ENCODE results near the gene TAF6L.

The TAF6L gene

GRCh38 chr11:62787005-62787759 lies 16.0 kb downstream of the TAF6L start, which contains the start of gene TMEM179B:
TSS of gene TMEM179B (plus strand) at chr11:62787402. CDS start at chr11:62787432, 30 bp downstream.
- H3K9me3 Mint-ChIP-seq: no peaks in the 10 kb centered on the region
- H3K36me3 Mint-ChIP-seq: peaks cover 35% of the 10 kb centered on the region
- peak; percentile 91 for ATAC-seq
- H3K27ac Mint-ChIP-seq: peak within 1 kb of the TSS; percentile 96
- H3K27me3 Mint-ChIP-seq: no peaks in the 10 kb centered on the region
- H3K4me3 Mint-ChIP-seq: peak within 1 kb of the TSS; percentile 97
- H3K4me1 Mint-ChIP-seq: peaks cover 39% of the 10 kb centered on the region

GRCh38 chr11:62788991-62789390 lies 17.8 kb downstream of the TAF6L start:
- Mint-ChIP-seq H3K27ac (peak overlapping the region; percentile 96), H3K27me3 (no peaks in the 10 kb centered on the region), H3K9me3 (no peaks in the 10 kb centered on the region), H3K4me1 (peaks cover 44% of the 10 kb centered on the region), H3K4me3 (peak overlapping the region; percentile 97), H3K36me3 (peaks cover 31% of the 10 kb centered on the region)
- no peak for ATAC-seq

GRCh38 chr11:62789576-62789975 lies 18.4 kb downstream of the TAF6L start:
- ATAC-seq: no peak
- Mint-ChIP-seq H3K27ac (peak overlapping the region; percentile 96), H3K9me3 (no peaks in the 10 kb centered on the region), H3K4me1 (peaks cover 44% of the 10 kb centered on the region), H3K4me3 (peak overlapping the region; percentile 97), H3K27me3 (no peaks in the 10 kb centered on the region), H3K36me3 (peaks cover 37% of the 10 kb centered on the region)

GRCh38 chr11:62791501-62792201 lies 20.5 kb downstream of the TAF6L start, which contains the start of gene TMEM223:
TSS of gene TMEM223 (minus strand) at chr11:62792006. CDS start at chr11:62791994, 12 bp downstream.
- Mint-ChIP-seq H3K27me3 (no peaks in the 10 kb centered on the region), H3K4me3 (peak within 1 kb of the TSS; percentile 88), H3K9me3 (no peaks in the 10 kb centered on the region), H3K4me1 (peaks cover 34% of the 10 kb centered on the region), H3K27ac (peak within 1 kb of the TSS; percentile 96), H3K36me3 (peaks cover 55% of the 10 kb centered on the region)
- ATAC-seq: peak; percentile 92

- no peak for ATAC-seq
These were observed 21.0 kb downstream of the TAF6L start for GRCh38 chr11:62792202-62792575.

GRCh38 chr11:62794201-62794775 lies 23.1 kb downstream of the TAF6L start:
- H3K4me1 Mint-ChIP-seq: peaks cover 25% of the 10 kb centered on the region
- no peaks in the 10 kb centered on the region for H3K27me3 Mint-ChIP-seq
- no peak for ATAC-seq
- no peak overlapping the region for H3K27ac Mint-ChIP-seq
- H3K4me3 Mint-ChIP-seq: no peak overlapping the region
- H3K36me3 Mint-ChIP-seq: peaks cover 68% of the 10 kb centered on the region
- H3K9me3 Mint-ChIP-seq: no peaks in the 10 kb centered on the region

More at GRCh38 chr11:62792202-62792575, 21.0 kb downstream of the TAF6L start:
- Mint-ChIP-seq H3K9me3 (no peaks in the 10 kb centered on the region), H3K4me1 (peaks cover 34% of the 10 kb centered on the region), H3K27ac (peak overlapping the region; percentile 96), H3K36me3 (peaks cover 60% of the 10 kb centered on the region), H3K27me3 (no peaks in the 10 kb centered on the region), H3K4me3 (peak overlapping the region; percentile 88)

- H3K4me1 Mint-ChIP-seq: peaks cover 8% of the 10 kb centered on the region
- no peak for ATAC-seq
- peak overlapping the region; percentile 14 for H3K27ac Mint-ChIP-seq
- H3K9me3 Mint-ChIP-seq: no peaks in the 10 kb centered on the region
- no peaks in the 10 kb centered on the region for H3K27me3 Mint-ChIP-seq
- H3K36me3 Mint-ChIP-seq: peaks cover 67% of the 10 kb centered on the region
- no peak overlapping the region for H3K4me3 Mint-ChIP-seq
These were observed 25.1 kb downstream of the TAF6L start for GRCh38 chr11:62796281-62796680.

- Mint-ChIP-seq H3K4me3 (no peak overlapping the region), H3K9me3 (no peaks in the 10 kb centered on the region), H3K27ac (peak overlapping the region; percentile 0), H3K36me3 (peaks cover 71% of the 10 kb centered on the region), H3K4me1 (peaks cover 19% of the 10 kb centered on the region), H3K27me3 (no peaks in the 10 kb centered on the region)
- ATAC-seq: no peak
These were observed 28.3 kb downstream of the TAF6L start for GRCh38 chr11:62799486-62799885.

- ATAC-seq: no peak
- peaks cover 58% of the 10 kb centered on the region for H3K36me3 Mint-ChIP-seq
- no peaks in the 10 kb centered on the region for H3K9me3 Mint-ChIP-seq
- H3K4me3 Mint-ChIP-seq: no peak overlapping the region
- no peaks in the 10 kb centered on the region for H3K27me3 Mint-ChIP-seq
- H3K4me1 Mint-ChIP-seq: peaks cover 24% of the 10 kb centered on the region
- H3K27ac Mint-ChIP-seq: peak overlapping the region; percentile 74
These were observed 29.9 kb downstream of the TAF6L start for GRCh38 chr11:62801071-62801470.

- H3K4me1 Mint-ChIP-seq: peaks cover 38% of the 10 kb centered on the region
- peaks cover 31% of the 10 kb centered on the region for H3K36me3 Mint-ChIP-seq
- no peaks in the 10 kb centered on the region for H3K27me3 Mint-ChIP-seq
- no peak for ATAC-seq
- H3K4me3 Mint-ChIP-seq: peak overlapping the region; percentile 89
- peak overlapping the region; percentile 92 for H3K27ac Mint-ChIP-seq
- no peaks in the 10 kb centered on the region for H3K9me3 Mint-ChIP-seq
These were observed 33.3 kb downstream of the TAF6L start for GRCh38 chr11:62804310-62805075.

GRCh38 chr11:62805076-62805892 lies 34.1 kb downstream of the TAF6L start, which contains the start of gene NXF1:
TSS of gene NXF1 (minus strand) at chr11:62805440. CDS start at chr11:62805356, 84 bp downstream.
- Mint-ChIP-seq H3K27ac (peak within 1 kb of the TSS; percentile 92), H3K27me3 (no peaks in the 10 kb centered on the region), H3K4me1 (peaks cover 38% of the 10 kb centered on the region), H3K36me3 (peaks cover 24% of the 10 kb centered on the region), H3K4me3 (peak within 1 kb of the TSS; percentile 89), H3K9me3 (no peaks in the 10 kb centered on the region)
- ATAC-seq: peak; percentile 96

- no peaks in the 10 kb centered on the region for H3K9me3 Mint-ChIP-seq
- peaks cover 21% of the 10 kb centered on the region for H3K36me3 Mint-ChIP-seq
- ATAC-seq: peak; percentile 40
- H3K4me1 Mint-ChIP-seq: peaks cover 38% of the 10 kb centered on the region
- H3K27me3 Mint-ChIP-seq: no peaks in the 10 kb centered on the region
- peak overlapping the region; percentile 92 for H3K27ac Mint-ChIP-seq
- H3K4me3 Mint-ChIP-seq: peak overlapping the region; percentile 89
These were observed 34.8 kb downstream of the TAF6L start for GRCh38 chr11:62805961-62806441.

- Mint-ChIP-seq H3K4me1 (peaks cover 36% of the 10 kb centered on the region), H3K27me3 (no peaks in the 10 kb centered on the region), H3K36me3 (peaks cover 14% of the 10 kb centered on the region), H3K4me3 (peak overlapping the region; percentile 89), H3K9me3 (no peaks in the 10 kb centered on the region), H3K27ac (peak overlapping the region; percentile 92)
- ATAC-seq: no peak
These were observed 35.5 kb downstream of the TAF6L start for GRCh38 chr11:62806611-62807121.

- Mint-ChIP-seq H3K4me1 (peaks cover 16% of the 10 kb centered on the region), H3K9me3 (no peaks in the 10 kb centered on the region), H3K4me3 (no peak overlapping the region), H3K36me3 (no peaks in the 10 kb centered on the region), H3K27ac (no peak overlapping the region), H3K27me3 (no peaks in the 10 kb centered on the region)
- no peak for ATAC-seq
These were observed 39.6 kb downstream of the TAF6L start for GRCh38 chr11:62810748-62811147.
